Nephron progenitor cell (in vitro differentiated cells): ENCODE data around the gene PNPLA8.

Experiments
- DNase-seq: peaks from one replicate; pipeline ENCODE4 v3.0.0; 2021
- H3K27ac Mint-ChIP-seq: 2 replicates; pipeline ENCODE4 v1.8.0; 2021; ENCODE audit warnings: mild to moderate bottlenecking, moderate library complexity, mixed read lengths
- H3K27me3 Mint-ChIP-seq: 2 replicates; pipeline ENCODE4 v1.8.0; 2021; ENCODE audit warnings: mild to moderate bottlenecking, low read depth, mixed read lengths; ENCODE audit not compliant: poor library complexity
- H3K36me3 Mint-ChIP-seq: 2 replicates; pipeline ENCODE4 v1.8.0; 2021; ENCODE audit warnings: low read depth, mixed read lengths
- H3K4me1 Mint-ChIP-seq: 2 replicates; pipeline ENCODE4 v1.8.0; 2021; ENCODE audit warnings: mixed read lengths
- H3K4me3 Mint-ChIP-seq: 2 replicates; pipeline ENCODE4 v1.8.0; 2021; ENCODE audit warnings: mild to moderate bottlenecking, moderate library complexity, mixed read lengths
- H3K9me3 Mint-ChIP-seq: 2 replicates; pipeline ENCODE4 v1.8.0; 2021; ENCODE audit warnings: mild to moderate bottlenecking, moderate library complexity, mixed read lengths
- TF ChIP-seq, protein P1 (sequence below): fragments of 200-600 bp; sonication (generic); IDR thresholded peaks from 2 replicates; pipeline ENCODE4 v1.5.0; 2021; ENCODE audit warnings: antibody characterized with exemption

Gene PNPLA8

DNA sequence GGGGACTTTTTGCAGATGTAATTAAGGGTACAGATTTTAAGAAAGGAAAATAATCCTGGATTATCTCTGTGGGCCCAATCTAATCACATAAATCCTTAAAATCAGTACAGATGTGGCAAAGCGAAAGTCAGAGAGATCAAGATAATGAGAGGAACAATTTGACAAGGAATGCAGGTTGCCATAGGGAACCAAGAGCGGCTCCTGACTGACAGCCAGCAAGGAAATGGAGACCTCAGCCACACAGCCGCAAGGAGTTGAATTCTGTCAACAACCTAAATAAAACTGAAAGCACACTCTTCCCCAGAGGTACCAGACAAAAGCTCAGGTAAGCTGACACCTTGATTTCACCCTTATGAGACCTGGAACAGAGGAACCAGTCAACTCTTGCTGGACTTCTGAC is 3.4 kb upstream of the PNPLA8 start:
- no peak overlapping the region for H3K4me3 Mint-ChIP-seq
- peaks cover 22% of the 10 kb centered on the region for H3K4me1 Mint-ChIP-seq
- no peaks in the 10 kb centered on the region for H3K9me3 Mint-ChIP-seq
- H3K36me3 Mint-ChIP-seq: no peaks in the 10 kb centered on the region
- TF ChIP-seq, protein P1, sequence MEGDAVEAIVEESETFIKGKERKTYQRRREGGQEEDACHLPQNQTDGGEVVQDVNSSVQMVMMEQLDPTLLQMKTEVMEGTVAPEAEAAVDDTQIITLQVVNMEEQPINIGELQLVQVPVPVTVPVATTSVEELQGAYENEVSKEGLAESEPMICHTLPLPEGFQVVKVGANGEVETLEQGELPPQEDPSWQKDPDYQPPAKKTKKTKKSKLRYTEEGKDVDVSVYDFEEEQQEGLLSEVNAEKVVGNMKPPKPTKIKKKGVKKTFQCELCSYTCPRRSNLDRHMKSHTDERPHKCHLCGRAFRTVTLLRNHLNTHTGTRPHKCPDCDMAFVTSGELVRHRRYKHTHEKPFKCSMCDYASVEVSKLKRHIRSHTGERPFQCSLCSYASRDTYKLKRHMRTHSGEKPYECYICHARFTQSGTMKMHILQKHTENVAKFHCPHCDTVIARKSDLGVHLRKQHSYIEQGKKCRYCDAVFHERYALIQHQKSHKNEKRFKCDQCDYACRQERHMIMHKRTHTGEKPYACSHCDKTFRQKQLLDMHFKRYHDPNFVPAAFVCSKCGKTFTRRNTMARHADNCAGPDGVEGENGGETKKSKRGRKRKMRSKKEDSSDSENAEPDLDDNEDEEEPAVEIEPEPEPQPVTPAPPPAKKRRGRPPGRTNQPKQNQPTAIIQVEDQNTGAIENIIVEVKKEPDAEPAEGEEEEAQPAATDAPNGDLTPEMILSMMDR: no peak
- H3K27ac Mint-ChIP-seq: no peak overlapping the region
- H3K27me3 Mint-ChIP-seq: no peaks in the 10 kb centered on the region
- no peak for DNase-seq

DNA sequence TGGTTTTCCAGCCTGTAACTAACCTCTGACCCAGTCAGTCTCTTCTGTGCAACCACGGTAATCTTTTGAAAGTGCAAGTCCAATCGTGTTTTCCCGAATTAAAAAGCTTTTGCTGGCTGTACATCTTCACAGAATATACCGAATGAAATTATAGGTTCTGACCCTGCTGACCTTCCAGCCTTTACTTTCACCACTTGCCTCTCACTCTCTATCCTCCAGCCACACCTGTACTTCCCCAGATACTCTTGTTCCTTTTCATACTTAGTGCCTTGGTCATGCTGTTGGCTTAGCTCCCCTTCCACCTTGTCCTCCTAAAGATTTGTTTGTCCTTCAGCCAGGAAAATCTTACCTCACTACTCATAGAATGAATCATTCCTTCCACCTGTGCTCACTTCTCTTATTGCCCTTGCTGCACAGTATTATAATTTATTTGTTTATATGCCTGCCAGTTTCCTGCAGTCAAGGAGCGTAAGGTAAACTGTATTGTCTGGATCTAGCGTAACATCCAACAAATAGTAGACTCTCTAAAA is 2.3 kb upstream of the PNPLA8 start:
- peak overlapping the region; percentile 58 for H3K4me3 Mint-ChIP-seq
- no peaks in the 10 kb centered on the region for H3K27me3 Mint-ChIP-seq
- TF ChIP-seq, protein P1: no peak
- H3K4me1 Mint-ChIP-seq: peaks cover 32% of the 10 kb centered on the region
- H3K27ac Mint-ChIP-seq: no peak overlapping the region
- no peaks in the 10 kb centered on the region for H3K36me3 Mint-ChIP-seq
- no peaks in the 10 kb centered on the region for H3K9me3 Mint-ChIP-seq
- no peak for DNase-seq

DNA sequence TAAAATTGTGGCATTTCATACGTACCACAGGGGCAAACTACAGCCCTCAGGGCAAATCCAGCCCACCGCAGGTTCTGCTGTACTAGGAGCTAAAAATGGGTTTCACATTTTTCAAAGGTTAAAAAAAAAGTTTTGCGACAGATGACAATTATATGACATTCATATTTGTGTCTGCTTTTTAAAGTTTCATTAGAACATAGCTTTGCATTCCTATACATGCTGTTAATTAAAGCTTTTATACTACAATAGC is 758 bp upstream of the PNPLA8 start:
- Mint-ChIP-seq H3K4me1 (peaks cover 38% of the 10 kb centered on the region), H3K27ac (peak overlapping the region; percentile 99), H3K9me3 (no peaks in the 10 kb centered on the region), H3K36me3 (no peaks in the 10 kb centered on the region), H3K27me3 (no peaks in the 10 kb centered on the region), H3K4me3 (peak overlapping the region; percentile 95)
- TF ChIP-seq, protein P1: no peak
- no peak for DNase-seq

- TF ChIP-seq, protein P1: no peak
- Mint-ChIP-seq H3K4me3 (peak overlapping the region; percentile 95), H3K27ac (peak overlapping the region; percentile 99), H3K36me3 (peaks cover 8% of the 10 kb centered on the region), H3K27me3 (no peaks in the 10 kb centered on the region), H3K4me1 (peaks cover 46% of the 10 kb centered on the region), H3K9me3 (no peaks in the 10 kb centered on the region)
- DNase-seq: peak; percentile 79
Measured at GRCh38 chr7:108525327-108525984, 479 bp downstream of the PNPLA8 start.

DNA sequence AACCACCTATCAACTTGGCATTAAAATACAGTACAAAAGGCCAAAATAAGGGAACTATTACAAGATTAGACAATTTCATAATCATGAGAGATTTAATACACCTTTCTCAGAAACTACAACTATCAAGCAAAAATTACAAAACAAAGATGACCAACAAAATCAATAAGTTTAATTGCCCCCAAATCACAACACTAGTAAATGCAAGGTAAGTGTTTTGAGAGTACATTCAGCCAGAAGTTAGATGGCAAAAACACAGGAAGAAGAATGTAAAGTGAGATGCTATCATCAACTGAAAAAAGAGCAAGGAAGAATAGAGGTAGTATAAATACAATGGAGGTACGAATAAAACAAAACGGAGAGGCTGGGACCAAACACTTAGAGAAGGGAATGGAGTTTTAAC is 3.2 kb downstream of the PNPLA8 start:
- Mint-ChIP-seq H3K27ac (no peak overlapping the region), H3K36me3 (peaks cover 21% of the 10 kb centered on the region), H3K4me1 (peaks cover 39% of the 10 kb centered on the region), H3K9me3 (no peaks in the 10 kb centered on the region), H3K27me3 (no peaks in the 10 kb centered on the region), H3K4me3 (peak overlapping the region; percentile 9)
- no peak for DNase-seq
- TF ChIP-seq, protein P1: no peak

- Mint-ChIP-seq H3K36me3 (peaks cover 49% of the 10 kb centered on the region), H3K4me1 (peaks cover 12% of the 10 kb centered on the region), H3K27ac (no peak overlapping the region), H3K4me3 (no peak overlapping the region), H3K9me3 (no peaks in the 10 kb centered on the region), H3K27me3 (no peaks in the 10 kb centered on the region)
- no peak for DNase-seq
- TF ChIP-seq, protein P1: no peak
Measured at GRCh38 chr7:108517951-108518350, 8.0 kb downstream of the PNPLA8 start.
